ENCODE measurements around the gene CLEC11A. TPM values are rescaled to one million over a fixed set of nuclear protein-coding genes. Genes with fewer than 3 reads are reported as not detected.

Gene CLEC11A
- total RNA-seq, 4 donors from 2014 or later: 2.6 to 11.2 (median 5.1) TPM

Other genes starting within 250 kb of the CLEC11A start
- 100 to 1,000 TPM in 1 of 4 donors, 10 to 100 TPM in 3; 50.5 to 117 (median 78.7) TPM for gene EMC10, start 246.9 kb upstream of the CLEC11A start, total RNA-seq
- gene GARIN5A, start 246.5 kb upstream of the CLEC11A start, total RNA-seq: 1 to 10 TPM in 1 of 4 donors, under 1 TPM in 2, not detected in 1; 0.55 to 4.2 (median 0.79) TPM
- gene JOSD2, start 212.2 kb upstream of the CLEC11A start, total RNA-seq: 100 to 1,000 TPM in 1 of 4 donors, 10 to 100 TPM in 3; 10.8 to 169 (median 36.6) TPM
- gene ASPDH, start 209.5 kb upstream of the CLEC11A start, total RNA-seq: not detected
- gene LRRC4B, start 154.9 kb upstream of the CLEC11A start, total RNA-seq: 1 to 10 TPM in 1 of 4 donors, under 1 TPM in 3; 0.37 to 1.4 (median 0.91) TPM
- under 1 TPM in 1 of 4 donors, not detected in 3; 0.64 TPM for gene SYT3, start 83.5 kb upstream of the CLEC11A start, total RNA-seq
- gene C19orf81, start 73.9 kb upstream of the CLEC11A start, total RNA-seq: not detected
- 1 to 10 TPM in 1 of 4 donors, not detected in 3; 2.2 TPM for gene SHANK1, start 3.6 kb upstream of the CLEC11A start, total RNA-seq
- gene GPR32, start 47.1 kb downstream of the CLEC11A start, total RNA-seq: not detected
- gene ACP4, start 67.1 kb downstream of the CLEC11A start, total RNA-seq: not detected
- gene KLK1, start 100.4 kb downstream of the CLEC11A start, total RNA-seq: 100 to 1,000 TPM in 1 of 4 donors, 10 to 100 TPM in 3; 17.0 to 150 (median 35.4) TPM
- 1 to 10 TPM in 2 of 4 donors, not detected in 2; 1.3 to 3.8 TPM for gene KLK15, start 110.2 kb downstream of the CLEC11A start, total RNA-seq
- 10 to 100 TPM in 1 of 4 donors, 1 to 10 TPM in 3; 2.9 to 66.9 (median 4.9) TPM for gene KLK3, start 131.6 kb downstream of the CLEC11A start, total RNA-seq
- 1 to 10 TPM in 1 of 4 donors, not detected in 3; 3.8 TPM for gene KLK2, start 150.1 kb downstream of the CLEC11A start, total RNA-seq
- gene KLK4, start 188.0 kb downstream of the CLEC11A start, total RNA-seq: 1 to 10 TPM in 1 of 4 donors, not detected in 3; 3.0 TPM
- not detected for gene KLK5, start 229.7 kb downstream of the CLEC11A start, total RNA-seq
- not detected for gene KLK6, start 246.2 kb downstream of the CLEC11A start, total RNA-seq